GM13977 (cell line): ENCODE measurements around the gene USP11.

Experiments used
- DNase-seq: peaks from one replicate; pipeline ENCODE4 v3.0.0; 2012; ENCODE audit warnings: low spot score
- in situ Hi-C: fragments of 300-500 bp; cut with MboI; formaldehyde crosslinking; loops from one replicate; pipeline ENCODE4 v1.12.0; 2022; ENCODE audit warnings: low sequenced_read_pairs, low pct_unique_long_range_greater_than_20kb, mixed read lengths, inconsistent platforms; ENCODE audit not compliant: unreplicated experiment
- TF ChIP-seq, protein P1 (sequence below): IDR thresholded peaks from 2 replicates; pipeline ENCODE4 v1.5.1; 2012; ENCODE audit warnings: mild to moderate bottlenecking, control low read depth; ENCODE audit not compliant: insufficient read depth; ENCODE audit errors: extremely low read depth, missing control alignments

USP11 gene

GRCh38 chrX:47224266-47224895 lies 8.4 kb upstream of the USP11 start:
- in situ Hi-C loops: no loop called here

GRCh38 chrX:47224896-47225290 lies 7.9 kb upstream of the USP11 start:
- in situ Hi-C loops: no loop called here
- TF ChIP-seq, protein P1, sequence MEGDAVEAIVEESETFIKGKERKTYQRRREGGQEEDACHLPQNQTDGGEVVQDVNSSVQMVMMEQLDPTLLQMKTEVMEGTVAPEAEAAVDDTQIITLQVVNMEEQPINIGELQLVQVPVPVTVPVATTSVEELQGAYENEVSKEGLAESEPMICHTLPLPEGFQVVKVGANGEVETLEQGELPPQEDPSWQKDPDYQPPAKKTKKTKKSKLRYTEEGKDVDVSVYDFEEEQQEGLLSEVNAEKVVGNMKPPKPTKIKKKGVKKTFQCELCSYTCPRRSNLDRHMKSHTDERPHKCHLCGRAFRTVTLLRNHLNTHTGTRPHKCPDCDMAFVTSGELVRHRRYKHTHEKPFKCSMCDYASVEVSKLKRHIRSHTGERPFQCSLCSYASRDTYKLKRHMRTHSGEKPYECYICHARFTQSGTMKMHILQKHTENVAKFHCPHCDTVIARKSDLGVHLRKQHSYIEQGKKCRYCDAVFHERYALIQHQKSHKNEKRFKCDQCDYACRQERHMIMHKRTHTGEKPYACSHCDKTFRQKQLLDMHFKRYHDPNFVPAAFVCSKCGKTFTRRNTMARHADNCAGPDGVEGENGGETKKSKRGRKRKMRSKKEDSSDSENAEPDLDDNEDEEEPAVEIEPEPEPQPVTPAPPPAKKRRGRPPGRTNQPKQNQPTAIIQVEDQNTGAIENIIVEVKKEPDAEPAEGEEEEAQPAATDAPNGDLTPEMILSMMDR: no peak

More at GRCh38 chrX:47224266-47224895, 8.4 kb upstream of the USP11 start:
- no peak for DNase-seq
- TF ChIP-seq, protein P1: no peak

GRCh38 chrX:47226071-47226470 lies 6.7 kb upstream of the USP11 start:
- TF ChIP-seq, protein P1: no peak
- in situ Hi-C loops: no loop called here
- no peak for DNase-seq

More at GRCh38 chrX:47224896-47225290, 7.9 kb upstream of the USP11 start:
- DNase-seq: no peak

GRCh38 chrX:47226531-47227333 lies 6.1 kb upstream of the USP11 start:
- TF ChIP-seq, protein P1: no peak
- DNase-seq: no peak
- in situ Hi-C loops: no loop called here

DNA sequence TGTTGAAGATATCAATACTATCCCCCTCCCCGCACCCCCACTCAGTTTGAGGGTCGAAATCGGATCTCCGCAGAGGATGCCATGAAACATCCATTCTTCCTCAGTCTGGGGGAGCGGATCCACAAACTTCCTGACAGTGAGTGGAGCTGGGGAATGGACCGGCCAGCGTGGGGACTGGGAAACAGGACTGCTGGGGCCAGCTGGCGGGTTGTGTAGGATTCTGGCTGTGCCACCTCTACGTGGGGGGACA lies 5.5 kb upstream of the USP11 start:
- in situ Hi-C loops: no loop called here
- DNase-seq: no peak
- TF ChIP-seq, protein P1: no peak

- no peak for DNase-seq
- TF ChIP-seq, protein P1: no peak
- in situ Hi-C loops: no loop called here
Measured at GRCh38 chrX:47228550-47229270, 4.1 kb upstream of the USP11 start.
